GM21447 (cell line): ENCODE results near the gene GCC2.
"Not testable (repeated sequence)": the region's sequence is repeated elsewhere in the genome, so short reads cannot be mapped to it uniquely, and the experiment has no call there.

Experiments used
- ATAC-seq: cut with Tn5 transposase; IDR thresholded peaks from one replicate; pipeline ENCODE4 v1.9.1; 2021; ENCODE audit not compliant: unreplicated experiment

Gene GCC2

GRCh38 chr2:108512431-108512830 lies 63.4 kb downstream of the GCC2 start:
- ATAC-seq, result not testable (repeated sequence)

- not testable (repeated sequence) for ATAC-seq
Observed at GRCh38 chr2:108514478-108514877, 65.5 kb downstream of the GCC2 start.

DNA sequence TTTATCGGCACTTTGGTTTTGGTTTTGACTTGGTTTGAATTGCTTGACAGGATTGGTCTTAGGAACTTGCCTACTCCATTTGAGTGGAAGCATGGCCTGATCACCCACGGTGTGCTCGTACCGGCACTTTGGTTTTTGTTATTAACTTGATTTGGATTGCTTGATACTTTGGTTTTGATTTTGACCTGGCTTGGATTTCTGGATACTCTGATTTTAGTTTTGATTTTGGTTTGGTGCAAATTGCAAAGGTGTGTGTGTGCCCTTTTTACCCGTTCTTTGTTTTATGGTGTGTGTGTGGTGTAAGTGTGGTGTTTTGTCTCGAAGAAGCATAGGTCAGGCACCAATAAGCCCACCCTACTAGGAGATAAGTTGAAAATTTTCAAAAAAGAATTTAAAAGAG lies 75.7 kb downstream of the GCC2 start:
- ATAC-seq, result not testable (repeated sequence)

DNA sequence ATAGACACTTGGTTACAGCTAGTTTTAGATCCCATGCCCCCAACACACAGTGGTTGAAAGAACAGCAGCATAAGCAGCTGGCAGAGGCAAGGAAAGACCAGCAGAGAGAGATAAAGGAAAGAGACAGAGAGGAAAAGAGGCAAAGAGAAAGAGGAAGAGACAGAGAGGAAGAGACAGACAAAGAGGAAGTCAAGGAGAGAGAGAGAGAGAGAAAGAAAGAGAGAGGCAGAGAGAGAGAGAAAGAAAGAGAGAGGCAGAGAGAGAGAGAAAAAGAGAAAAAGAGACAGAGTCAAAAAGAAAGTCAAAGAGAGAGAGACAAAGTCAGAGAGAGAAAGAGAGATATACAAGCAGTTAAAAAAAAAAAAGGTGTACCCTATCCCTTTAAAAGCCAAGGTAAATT lies 76.3 kb downstream of the GCC2 start:
- ATAC-seq, result not testable (repeated sequence)

DNA sequence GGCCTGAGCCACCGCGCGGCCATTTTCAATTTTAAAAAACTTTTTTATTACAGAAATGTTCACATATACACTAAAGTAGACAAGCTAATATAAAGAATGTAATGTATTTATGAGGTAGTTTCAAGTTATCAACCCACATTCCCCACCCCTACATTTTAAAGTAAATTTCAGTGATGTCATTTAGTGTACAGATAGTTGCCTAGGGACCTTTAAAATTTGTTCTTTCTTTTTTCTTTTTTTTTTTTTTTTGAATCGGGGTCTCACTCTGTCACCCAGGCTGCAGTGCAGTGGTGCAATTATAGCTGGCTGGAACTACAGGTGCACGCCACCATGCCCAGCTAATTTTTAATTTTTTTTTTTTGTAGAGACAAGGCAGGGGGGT lies 82.7 kb downstream of the GCC2 start:
- no peak for ATAC-seq

DNA sequence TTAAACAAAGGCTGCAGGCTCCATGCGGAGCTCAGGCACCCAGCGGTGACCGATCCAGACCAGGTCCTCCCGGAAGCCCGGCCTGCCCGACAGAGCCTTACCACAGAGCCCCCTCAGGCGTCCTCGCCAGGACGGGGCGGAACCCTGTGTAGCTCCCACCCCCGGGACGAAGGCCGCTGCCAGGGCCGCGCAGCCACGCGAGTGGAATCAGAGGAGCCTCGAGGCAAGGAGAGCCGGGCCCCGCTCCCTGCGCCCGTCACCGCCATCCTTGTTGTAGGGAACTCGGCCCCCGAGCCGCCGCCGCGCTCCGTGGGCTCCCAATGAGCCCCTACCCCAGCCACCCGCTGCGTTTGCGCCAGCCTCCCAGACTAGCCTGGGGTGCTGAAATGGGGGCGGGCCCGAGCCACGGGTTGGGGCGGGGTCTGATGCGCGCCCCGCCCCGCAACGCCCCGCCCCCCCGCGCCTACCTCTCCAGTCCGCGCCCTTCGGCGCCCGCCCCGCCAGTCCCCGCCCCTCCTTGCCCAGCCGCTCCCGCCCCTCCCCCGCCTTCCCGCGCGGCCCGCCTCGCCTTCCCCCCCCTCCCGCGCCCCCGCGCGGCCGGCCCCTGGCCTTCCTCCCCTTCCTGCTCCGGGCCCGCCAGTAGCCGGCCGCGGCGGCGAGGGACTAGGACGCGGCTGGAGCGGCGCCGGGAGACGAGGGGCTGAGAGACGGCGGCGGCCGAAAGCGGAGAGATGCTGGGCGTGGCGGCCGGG lies 85.0 kb downstream of the GCC2 start, which contains the start of gene LIMS1:
LIMS1 (plus strand) TSS at position 639 of the 752 bp plus-strand sequence; CDS start at position 732, 93 bp downstream.
- ATAC-seq, result peak; percentile 88

DNA sequence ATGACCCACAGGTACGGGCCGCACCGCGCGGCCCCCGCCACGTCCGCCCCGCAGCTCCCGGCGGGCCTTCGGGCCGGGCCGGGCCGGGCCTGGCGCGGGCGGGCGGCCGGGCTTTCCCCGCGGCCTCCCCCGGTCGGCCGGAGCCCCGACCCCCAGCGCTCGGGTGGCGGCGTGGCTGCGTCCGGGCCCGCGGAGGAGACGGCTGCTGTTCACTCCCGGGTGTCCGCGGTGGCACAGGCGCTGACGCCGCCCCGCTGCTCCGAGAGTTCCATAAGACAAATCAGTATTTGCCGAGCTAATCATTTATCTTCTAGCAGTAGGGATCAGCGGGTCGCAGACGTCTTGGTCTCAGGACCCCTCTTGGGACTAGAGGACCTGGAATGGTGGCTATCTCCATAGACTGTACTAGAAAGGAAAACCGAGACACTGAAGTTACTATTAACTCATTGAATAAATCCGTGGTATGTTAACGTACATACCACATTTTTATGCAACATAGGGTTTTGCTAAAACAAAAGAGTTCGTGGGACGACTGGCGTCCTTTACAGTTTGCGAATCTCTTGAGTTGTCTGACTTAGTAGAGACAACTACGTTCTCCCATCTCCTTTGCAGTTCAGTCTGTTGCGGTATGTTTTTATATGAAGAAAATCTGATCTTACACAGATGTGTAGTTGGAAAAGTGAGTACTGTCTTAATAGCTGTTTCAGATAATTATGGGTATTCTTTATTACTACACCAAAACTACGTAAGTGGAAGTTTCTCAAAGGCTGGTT lies 85.8 kb downstream of the GCC2 start:
- peak; percentile 34 for ATAC-seq

GRCh38 chr2:108535357-108535631 lies 86.3 kb downstream of the GCC2 start:
- ATAC-seq, result no peak

DNA sequence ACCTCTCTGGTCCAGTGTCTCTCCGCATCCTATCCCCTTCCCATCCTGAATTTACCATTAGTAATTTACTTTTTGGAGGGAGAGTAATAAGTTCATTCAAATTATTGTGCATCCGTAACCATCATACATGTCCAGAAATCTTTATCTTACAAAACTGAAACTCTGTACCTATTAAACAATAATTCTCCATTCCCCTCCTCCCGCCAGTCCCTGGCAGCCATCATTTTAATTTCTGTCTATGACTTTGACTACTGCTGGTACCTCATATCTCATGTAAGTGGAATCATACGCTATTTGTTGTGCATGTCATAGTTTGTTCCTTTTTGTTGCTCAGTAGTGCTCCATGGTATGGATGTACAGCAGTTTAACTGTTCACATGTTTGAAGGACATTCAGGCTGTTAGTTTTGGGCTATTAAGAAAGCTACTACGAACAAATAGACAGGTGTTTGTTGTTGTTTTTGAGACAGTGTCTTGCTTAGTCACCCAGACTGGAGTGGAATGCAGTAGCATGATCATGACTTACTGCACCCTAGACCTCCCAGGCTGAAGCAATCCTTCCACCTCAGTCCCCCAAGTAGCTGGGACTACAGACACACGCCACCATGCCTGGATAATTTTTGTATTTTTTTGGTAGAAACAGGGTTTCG lies 87.3 kb downstream of the GCC2 start:
- ATAC-seq, result no peak

DNA sequence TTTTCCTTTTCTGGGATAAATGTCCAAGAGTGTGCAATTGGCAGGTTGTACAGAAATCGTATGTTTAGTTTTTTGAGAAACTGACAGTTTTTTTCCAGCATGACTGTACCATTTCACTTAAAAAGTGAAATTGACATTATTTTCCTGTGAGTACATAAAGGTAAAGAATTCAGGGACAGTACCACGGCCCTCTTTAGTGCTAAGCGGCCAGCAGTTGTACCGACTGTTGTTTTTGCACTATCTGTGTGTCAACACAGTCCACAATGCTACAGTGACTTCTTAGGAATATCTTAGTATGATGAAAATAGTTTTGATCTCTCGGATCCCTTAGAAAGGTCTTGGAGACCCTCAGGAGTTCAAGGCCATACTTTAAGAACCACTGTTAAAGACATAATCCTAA lies 87.9 kb downstream of the GCC2 start:
- ATAC-seq, result no peak

GRCh38 chr2:108538000-108538625 lies 89.1 kb downstream of the GCC2 start:
- no peak for ATAC-seq

DNA sequence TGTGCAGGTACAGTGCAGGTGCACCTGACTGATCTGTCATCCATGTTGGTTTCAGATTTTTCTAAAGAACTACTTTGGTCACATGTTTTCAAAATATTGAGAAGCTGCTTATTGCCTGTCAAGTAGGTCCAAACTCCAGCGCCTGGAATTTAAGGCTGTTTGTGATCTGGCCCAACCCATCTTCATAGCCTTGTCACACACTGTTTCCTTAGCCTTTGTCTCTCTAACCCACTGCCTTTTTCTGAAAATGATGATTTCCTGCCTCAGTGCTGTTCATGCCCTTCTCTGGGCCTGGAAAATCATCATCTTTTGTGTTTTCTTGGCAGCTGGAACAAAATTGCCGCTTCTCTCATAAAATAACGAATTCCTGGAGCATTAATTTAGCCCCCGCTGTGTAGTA lies 92.4 kb downstream of the GCC2 start:
- no peak for ATAC-seq

DNA sequence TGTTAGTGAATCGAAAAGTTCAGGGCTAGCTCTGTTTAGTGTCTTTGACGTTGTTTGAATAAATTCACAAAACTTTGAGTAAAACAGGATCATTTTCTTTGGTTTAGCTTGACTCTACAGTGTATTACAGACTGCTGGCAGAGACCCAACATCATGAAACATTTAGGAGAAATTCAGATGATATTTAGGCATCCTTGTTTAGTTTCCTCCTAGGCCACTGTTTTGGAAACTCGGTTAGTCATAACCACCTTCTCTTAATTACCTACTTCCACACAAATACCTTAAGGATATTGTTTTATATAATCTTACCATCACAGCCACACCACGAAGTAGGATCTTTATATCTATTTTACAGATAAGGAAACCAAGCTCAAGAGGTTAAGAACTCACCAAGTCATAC lies 93.1 kb downstream of the GCC2 start:
- ATAC-seq, result no peak

DNA sequence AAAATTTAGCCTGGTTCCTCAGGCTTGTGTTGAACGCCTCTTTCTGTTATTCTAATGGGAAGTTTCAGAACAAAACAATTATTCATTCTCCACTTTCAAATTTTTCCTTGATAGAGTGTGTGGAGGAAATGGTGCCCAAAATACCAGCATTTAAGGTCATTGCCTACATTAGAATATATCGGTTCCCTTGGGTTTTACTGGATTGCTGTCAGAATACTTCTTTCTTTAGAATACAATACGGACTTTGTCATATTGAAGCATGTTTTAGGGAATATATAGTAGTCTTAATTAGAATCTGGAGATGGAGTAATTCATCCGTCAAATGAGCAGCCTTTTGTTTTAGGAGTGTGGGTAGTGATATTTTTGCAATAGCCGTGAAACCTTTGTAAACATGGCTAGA lies 98.6 kb downstream of the GCC2 start:
- no peak for ATAC-seq

GRCh38 chr2:108548208-108549003 lies 99.4 kb downstream of the GCC2 start:
- no peak for ATAC-seq

GRCh38 chr2:108552566-108552965 lies 103.6 kb downstream of the GCC2 start:
- no peak for ATAC-seq

DNA sequence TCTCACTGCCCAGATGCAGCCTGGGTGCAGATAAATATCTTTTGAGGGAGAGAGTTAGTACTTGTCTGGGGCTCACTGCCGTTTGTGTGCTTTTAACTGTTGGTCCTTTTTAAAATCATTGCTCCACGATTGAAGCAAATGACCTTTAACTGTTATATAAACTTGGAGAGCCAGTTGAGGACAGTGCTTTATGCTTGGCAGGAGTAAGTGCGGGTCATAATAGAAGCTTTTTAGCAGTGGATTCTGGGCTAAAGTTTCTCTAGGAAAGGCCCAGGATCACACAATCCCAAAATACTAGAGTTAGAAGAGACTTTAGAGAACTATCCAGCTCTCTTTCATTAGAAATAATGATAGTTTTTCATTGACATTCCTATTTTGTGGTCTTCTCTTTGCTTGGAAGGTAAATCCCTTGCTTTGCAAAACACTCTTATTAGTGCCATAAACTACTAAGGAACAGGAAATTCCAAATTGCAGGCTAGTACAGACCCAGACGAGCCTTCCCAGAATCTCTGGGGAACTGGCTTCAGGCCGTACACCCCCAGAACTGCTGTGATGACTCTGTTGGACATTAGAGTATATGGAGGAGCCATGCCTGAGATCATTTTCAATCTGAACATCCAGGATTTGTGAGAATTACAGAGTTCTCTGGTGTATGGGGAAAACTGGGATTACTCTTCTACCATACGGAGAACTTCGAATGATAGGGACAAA lies 104.4 kb downstream of the GCC2 start:
- no peak for ATAC-seq

GRCh38 chr2:108554528-108554927 lies 105.5 kb downstream of the GCC2 start:
- ATAC-seq, result no peak

DNA sequence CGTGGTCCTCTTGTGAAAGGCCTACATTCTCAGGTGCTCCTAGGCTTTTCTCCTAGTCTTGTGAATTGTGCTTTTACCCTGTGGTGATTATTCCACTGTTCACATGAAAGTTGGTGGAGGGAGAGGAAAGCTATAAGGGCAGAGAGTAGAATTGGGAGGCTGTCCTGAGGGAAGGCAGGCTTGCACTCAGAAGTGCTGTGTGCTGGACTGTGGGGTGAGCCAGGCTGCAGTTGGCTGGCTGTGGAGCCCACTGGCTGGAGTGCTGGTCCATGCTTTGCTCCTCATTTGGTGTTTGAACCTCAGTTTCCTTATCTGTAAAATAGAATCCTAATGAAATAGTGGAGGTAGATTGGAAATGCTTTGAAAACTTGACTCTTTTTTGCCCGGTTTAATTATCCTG lies 106.6 kb downstream of the GCC2 start:
- ATAC-seq, result no peak

GRCh38 chr2:108556581-108556980 lies 107.6 kb downstream of the GCC2 start:
- ATAC-seq, result not testable (repeated sequence)
